Uterus (tissue), 2 donors: ENCODE measurements around the gene LAMA5.

Experiments used
- POLR2A ChIP-seq, 2 donors: fragments of 450-650 bp; IDR thresholded peaks; one replicate each; pipeline ENCODE4 v1.6.1; 2016; ENCODE audit warnings: antibody characterized with exemption in 2 of 2, mild to moderate bottlenecking in 1 of 2, moderate library complexity in 1 of 2
- TF ChIP-seq, protein P1 (sequence below), 4 experiments: fragments of 200-600 bp in 2 of 4; fragments of 450-650 bp in 2 of 4; sonication (generic) in 2 of 4; IDR thresholded peaks; one replicate each; pipeline ENCODE4 v1.5.1; 2016 to 2019; ENCODE audit warnings: antibody characterized with exemption in 4 of 4, mild to moderate bottlenecking in 2 of 4, moderate library complexity in 1 of 4

DNA sequence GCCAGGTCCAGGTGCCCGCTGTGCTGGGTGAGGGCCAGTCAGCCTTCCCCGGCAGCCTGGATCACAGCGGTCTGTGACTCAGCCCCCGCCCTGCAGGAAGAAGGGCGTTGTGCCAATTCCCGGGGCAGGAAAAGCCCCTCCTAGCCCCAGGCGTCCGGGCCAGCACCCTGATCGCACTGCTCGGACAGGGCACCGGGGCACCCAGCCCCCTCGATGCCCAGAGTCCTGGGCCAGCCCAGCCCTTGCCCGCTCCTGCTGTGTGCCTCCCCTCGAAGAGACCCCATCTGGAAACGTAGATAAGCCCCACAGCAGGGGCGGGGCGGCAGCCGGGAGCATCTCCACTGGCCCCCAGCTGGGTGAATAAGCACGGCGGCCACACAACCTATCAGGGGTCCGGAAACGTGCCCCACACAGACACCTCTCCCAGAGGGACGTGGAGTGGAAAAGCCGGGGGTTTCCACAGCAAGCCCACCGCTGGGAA, 9.9 kb downstream of the LAMA5 start:
- TF ChIP-seq POLR2A (IDR thresholded peaks at IDR 0.05): peak in 1 of 2 donors; percentile 18
- TF ChIP-seq, protein P1, sequence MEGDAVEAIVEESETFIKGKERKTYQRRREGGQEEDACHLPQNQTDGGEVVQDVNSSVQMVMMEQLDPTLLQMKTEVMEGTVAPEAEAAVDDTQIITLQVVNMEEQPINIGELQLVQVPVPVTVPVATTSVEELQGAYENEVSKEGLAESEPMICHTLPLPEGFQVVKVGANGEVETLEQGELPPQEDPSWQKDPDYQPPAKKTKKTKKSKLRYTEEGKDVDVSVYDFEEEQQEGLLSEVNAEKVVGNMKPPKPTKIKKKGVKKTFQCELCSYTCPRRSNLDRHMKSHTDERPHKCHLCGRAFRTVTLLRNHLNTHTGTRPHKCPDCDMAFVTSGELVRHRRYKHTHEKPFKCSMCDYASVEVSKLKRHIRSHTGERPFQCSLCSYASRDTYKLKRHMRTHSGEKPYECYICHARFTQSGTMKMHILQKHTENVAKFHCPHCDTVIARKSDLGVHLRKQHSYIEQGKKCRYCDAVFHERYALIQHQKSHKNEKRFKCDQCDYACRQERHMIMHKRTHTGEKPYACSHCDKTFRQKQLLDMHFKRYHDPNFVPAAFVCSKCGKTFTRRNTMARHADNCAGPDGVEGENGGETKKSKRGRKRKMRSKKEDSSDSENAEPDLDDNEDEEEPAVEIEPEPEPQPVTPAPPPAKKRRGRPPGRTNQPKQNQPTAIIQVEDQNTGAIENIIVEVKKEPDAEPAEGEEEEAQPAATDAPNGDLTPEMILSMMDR (IDR thresholded peaks at IDR 0.05): no peak
